PC-9 (cell line): ENCODE data around the gene PDGFD.

ENCODE experiments used
- CTCF ChIP-seq: fragments of 200-600 bp; sonication (generic); conservative IDR thresholded peaks from 2 replicates; pipeline ENCODE4 v1.6.1; 2017; ENCODE audit warnings: mixed run types, antibody characterized with exemption, mild to moderate bottlenecking, moderate library complexity
- EZH2 ChIP-seq: fragments of 200-600 bp; sonication (generic); IDR thresholded peaks from 2 replicates; pipeline ENCODE4 v1.8.0; 2017; ENCODE audit warnings: antibody characterized with exemption, low read depth

GRCh38 chr11:103944251-103944940 lies 219.6 kb downstream of the PDGFD start:
- TF ChIP-seq CTCF (no peak), EZH2 (no peak)
